ENCODE measurements around the gene FBN3.

DNA sequence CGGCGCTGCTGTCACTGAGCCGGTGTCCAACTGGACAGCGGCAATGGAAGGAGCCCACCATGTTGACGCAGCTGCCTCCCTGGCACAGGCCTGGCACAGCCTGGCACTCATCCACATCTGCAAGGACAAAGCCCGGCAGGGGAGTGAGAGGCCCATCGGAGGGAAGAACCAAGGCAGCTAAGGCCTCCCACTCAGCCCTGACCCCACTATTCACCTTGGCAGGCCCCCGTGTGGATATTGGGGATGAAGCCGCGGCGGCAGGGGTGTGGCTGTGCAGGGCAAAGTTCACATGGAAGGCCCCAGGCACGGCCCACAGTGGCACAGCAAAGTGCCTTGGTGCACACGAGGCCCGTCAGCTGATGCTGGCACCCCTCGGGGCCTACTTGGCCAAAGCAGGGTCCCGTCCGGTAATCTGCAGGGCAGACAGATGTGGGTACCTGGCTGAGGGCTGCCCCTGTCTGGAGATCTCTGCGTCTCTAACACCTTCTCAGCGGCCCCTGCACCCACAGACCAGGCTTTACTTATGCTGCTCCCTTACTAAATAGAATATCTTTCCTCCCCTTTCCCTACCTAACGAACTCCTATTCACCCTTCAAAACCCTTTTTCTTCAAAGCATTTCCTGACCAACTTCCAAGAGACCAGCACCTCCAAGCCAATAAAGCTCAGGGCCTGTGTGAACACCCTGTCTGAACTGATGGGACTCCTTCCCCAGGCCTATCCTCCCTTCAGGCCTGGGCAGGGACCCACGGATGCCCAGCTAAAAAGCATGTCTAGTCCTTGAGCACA, 7.5 kb downstream of the FBN3 start:
- TF ChIP-seq, protein P1, sequence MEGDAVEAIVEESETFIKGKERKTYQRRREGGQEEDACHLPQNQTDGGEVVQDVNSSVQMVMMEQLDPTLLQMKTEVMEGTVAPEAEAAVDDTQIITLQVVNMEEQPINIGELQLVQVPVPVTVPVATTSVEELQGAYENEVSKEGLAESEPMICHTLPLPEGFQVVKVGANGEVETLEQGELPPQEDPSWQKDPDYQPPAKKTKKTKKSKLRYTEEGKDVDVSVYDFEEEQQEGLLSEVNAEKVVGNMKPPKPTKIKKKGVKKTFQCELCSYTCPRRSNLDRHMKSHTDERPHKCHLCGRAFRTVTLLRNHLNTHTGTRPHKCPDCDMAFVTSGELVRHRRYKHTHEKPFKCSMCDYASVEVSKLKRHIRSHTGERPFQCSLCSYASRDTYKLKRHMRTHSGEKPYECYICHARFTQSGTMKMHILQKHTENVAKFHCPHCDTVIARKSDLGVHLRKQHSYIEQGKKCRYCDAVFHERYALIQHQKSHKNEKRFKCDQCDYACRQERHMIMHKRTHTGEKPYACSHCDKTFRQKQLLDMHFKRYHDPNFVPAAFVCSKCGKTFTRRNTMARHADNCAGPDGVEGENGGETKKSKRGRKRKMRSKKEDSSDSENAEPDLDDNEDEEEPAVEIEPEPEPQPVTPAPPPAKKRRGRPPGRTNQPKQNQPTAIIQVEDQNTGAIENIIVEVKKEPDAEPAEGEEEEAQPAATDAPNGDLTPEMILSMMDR (IDR thresholded peaks at IDR 0.05): no peak
- TF ChIP-seq POLR2AphosphoS5 (IDR thresholded peaks at IDR 0.05; ENCODE audit: low read depth, low read length): no peak
- TF ChIP-seq SIN3A (IDR thresholded peaks at IDR 0.05; ENCODE audit: borderline replicate concordance, insufficient read depth, low read depth, low read length): no peak
- TF ChIP-seq, protein P2, sequence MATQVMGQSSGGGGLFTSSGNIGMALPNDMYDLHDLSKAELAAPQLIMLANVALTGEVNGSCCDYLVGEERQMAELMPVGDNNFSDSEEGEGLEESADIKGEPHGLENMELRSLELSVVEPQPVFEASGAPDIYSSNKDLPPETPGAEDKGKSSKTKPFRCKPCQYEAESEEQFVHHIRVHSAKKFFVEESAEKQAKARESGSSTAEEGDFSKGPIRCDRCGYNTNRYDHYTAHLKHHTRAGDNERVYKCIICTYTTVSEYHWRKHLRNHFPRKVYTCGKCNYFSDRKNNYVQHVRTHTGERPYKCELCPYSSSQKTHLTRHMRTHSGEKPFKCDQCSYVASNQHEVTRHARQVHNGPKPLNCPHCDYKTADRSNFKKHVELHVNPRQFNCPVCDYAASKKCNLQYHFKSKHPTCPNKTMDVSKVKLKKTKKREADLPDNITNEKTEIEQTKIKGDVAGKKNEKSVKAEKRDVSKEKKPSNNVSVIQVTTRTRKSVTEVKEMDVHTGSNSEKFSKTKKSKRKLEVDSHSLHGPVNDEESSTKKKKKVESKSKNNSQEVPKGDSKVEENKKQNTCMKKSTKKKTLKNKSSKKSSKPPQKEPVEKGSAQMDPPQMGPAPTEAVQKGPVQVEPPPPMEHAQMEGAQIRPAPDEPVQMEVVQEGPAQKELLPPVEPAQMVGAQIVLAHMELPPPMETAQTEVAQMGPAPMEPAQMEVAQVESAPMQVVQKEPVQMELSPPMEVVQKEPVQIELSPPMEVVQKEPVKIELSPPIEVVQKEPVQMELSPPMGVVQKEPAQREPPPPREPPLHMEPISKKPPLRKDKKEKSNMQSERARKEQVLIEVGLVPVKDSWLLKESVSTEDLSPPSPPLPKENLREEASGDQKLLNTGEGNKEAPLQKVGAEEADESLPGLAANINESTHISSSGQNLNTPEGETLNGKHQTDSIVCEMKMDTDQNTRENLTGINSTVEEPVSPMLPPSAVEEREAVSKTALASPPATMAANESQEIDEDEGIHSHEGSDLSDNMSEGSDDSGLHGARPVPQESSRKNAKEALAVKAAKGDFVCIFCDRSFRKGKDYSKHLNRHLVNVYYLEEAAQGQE (IDR thresholded peaks at IDR 0.05; ENCODE audit: insufficient read depth in 1 of 2, low read depth in 2 of 2, low read length in 1 of 2): no peak

Data from Panc1 (cell line).